ACC112 (cell line): ENCODE data around the gene RAD51B.

Experiments
- H2AFZ ChIP-seq: fragments of 200-600 bp; sonication (generic); one replicate; pipeline ENCODE4 v1.6.0; 2017; ENCODE audit warnings: antibody characterized with exemption, low read length; ENCODE audit not compliant: unreplicated experiment
- H3K27ac ChIP-seq: fragments of 200-600 bp; sonication (generic); 2 replicates; pipeline ENCODE4 v1.5.1; 2014; ENCODE audit warnings: low read depth, mild to moderate bottlenecking, antibody characterized with exemption, low read length, moderate library complexity
- H3K27me3 ChIP-seq: fragments of 200-600 bp; sonication (generic); 2 replicates; pipeline ENCODE4 v1.6.1; 2014; ENCODE audit warnings: mild to moderate bottlenecking, antibody characterized with exemption, low read length, moderate library complexity, mixed read lengths; ENCODE audit not compliant: insufficient read depth
- H3K36me3 ChIP-seq: fragments of 200-600 bp; sonication (generic); 2 replicates; pipeline ENCODE4 v1.6.1; 2016; ENCODE audit warnings: mild to moderate bottlenecking, antibody characterized with exemption, low read length, moderate library complexity, mixed read lengths; ENCODE audit not compliant: insufficient read depth
- H3K4me1 ChIP-seq: fragments of 200-600 bp; sonication (generic); one replicate; pipeline ENCODE4 v1.6.1; 2016; ENCODE audit warnings: low read length, mixed read lengths; ENCODE audit not compliant: insufficient read depth, unreplicated experiment, control insufficient read depth
- H3K4me3 ChIP-seq: fragments of 200-600 bp; sonication (generic); 2 replicates; pipeline ENCODE4 v1.5.1; 2014; ENCODE audit warnings: mild to moderate bottlenecking, low read depth, low read length
- H3K79me2 ChIP-seq: fragments of 200-600 bp; sonication (generic); one replicate; pipeline ENCODE4 v1.6.0; 2016; ENCODE audit warnings: low read length; ENCODE audit not compliant: control insufficient read depth, unreplicated experiment, insufficient read depth

Gene RAD51B

GRCh38 chr14:68638141-68638999 is 818.8 kb downstream of the RAD51B start:
- H3K27me3 ChIP-seq, result no peaks in the 10 kb centered on the region
- no peak overlapping the region for H2AFZ ChIP-seq
- H3K79me2 ChIP-seq, result no peaks in the 10 kb centered on the region
- H3K36me3 ChIP-seq, result peaks cover 6% of the 10 kb centered on the region; the same call in 1 of the 2 replicates
- no peak overlapping the region for H3K4me3 ChIP-seq
- H3K4me1 ChIP-seq, result peaks cover 7% of the 10 kb centered on the region
- no peak overlapping the region for H3K27ac ChIP-seq

DNA sequence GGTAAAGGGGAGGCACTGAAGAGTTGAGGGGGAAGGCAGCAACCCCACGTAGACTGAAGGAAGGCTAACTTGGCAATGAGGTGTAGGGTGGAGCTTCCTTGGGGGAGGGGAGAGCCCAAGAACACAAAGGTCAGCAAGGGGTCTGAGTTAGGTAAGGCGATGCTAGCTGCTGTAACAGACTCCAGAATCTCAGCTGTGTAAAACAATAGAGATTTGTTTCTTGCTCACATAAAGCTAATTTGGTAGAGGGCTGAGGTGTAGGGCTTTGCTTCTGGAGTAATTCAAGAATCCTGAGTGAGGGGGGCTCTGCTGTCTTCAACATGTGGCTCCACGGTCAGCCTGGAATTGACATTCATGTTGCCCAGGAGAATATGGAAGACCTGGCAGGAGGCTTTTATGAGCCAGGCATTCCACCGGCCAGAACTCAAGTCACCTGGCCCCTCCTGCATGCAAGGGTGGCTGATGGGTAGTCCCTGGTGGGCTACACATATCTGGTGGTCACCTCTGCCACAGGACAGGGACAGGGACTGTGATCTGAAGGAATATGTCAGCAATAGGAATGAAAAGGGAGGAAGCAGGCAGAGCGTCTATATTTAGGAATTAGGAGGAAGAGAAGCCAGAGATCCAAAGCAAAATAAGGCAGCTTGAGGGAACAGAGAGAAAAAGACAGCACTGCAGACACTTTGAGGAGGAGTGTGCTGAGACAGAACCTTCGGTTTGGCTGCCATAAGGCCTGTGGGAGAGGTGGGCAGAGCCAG is 819.6 kb downstream of the RAD51B start:
- Histone ChIP-seq H3K4me1 (peaks cover 7% of the 10 kb centered on the region), H2AFZ (no peak overlapping the region), H3K4me3 (no peak overlapping the region), H3K79me2 (no peaks in the 10 kb centered on the region), H3K27me3 (no peaks in the 10 kb centered on the region), H3K27ac (no peak overlapping the region), H3K36me3 (peaks cover 6% of the 10 kb centered on the region; the same call in 1 of the 2 replicates)

DNA sequence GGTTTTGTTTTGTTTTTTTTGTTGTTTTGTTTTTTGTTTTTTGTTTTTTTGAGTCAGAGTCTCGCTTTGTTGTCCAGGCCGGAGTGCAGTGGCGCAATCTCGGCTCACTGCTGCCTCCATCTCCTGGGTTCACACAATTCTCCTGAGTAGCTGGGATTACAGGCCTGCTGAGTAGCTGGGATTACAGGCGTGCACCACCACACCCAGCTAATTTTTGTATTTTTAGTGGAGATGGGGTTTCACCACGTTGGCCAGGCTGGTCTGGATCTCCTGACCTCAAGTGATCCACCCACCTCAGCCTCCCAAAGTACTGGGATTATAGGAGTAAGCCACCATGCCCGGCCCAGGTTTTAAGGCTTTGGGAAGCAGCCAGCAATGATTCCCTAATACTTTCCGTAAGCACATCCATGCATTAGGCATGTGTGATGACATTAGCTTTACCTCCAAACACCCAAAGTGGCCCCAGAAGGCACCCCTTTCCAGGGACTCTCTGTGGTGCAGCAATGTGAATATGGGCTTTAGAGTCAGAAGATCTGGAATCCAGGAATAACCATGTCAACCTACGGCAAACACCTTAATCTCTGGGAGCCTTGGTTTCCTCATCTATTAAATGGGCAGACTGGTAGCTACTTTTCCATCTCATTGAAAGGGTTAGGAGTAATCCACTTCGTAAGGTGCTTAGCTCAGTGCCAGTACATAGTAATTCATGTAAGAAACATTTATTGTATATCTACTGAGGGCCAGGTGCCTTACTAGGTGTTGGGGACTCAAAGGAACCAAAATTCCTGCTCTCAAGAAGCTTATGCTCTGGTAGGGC is 820.4 kb downstream of the RAD51B start:
- Histone ChIP-seq H3K27ac (no peak overlapping the region), H3K4me1 (peaks cover 7% of the 10 kb centered on the region), H3K79me2 (no peaks in the 10 kb centered on the region), H2AFZ (no peak overlapping the region), H3K4me3 (no peak overlapping the region), H3K27me3 (no peaks in the 10 kb centered on the region), H3K36me3 (peaks cover 6% of the 10 kb centered on the region; the same call in 1 of the 2 replicates)

DNA sequence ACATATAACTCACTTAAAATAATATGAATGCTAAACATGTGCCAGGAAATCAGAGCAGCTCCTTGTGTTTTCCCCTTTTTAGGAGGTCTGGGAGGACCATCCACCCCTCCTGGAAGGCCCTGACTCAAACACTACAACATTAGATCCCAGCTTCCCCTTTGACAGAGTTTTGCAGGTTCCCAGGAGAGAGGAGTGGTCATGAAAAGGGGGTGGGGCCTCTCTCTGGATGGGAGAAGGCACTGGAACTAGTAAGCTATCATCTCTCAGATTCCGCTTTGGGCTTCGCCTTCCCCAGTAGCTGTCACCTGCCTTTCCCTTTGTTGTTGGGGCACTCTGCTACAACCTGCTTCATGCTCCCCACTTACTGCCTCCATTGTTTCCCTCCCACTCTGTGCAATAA is 824.1 kb downstream of the RAD51B start:
- Histone ChIP-seq H3K27me3 (no peaks in the 10 kb centered on the region), H3K36me3 (peaks cover 6% of the 10 kb centered on the region; the same call in 1 of the 2 replicates), H3K27ac (no peak overlapping the region), H3K4me3 (no peak overlapping the region), H2AFZ (no peak overlapping the region), H3K79me2 (no peaks in the 10 kb centered on the region), H3K4me1 (peaks cover under 1% of the 10 kb centered on the region)

DNA sequence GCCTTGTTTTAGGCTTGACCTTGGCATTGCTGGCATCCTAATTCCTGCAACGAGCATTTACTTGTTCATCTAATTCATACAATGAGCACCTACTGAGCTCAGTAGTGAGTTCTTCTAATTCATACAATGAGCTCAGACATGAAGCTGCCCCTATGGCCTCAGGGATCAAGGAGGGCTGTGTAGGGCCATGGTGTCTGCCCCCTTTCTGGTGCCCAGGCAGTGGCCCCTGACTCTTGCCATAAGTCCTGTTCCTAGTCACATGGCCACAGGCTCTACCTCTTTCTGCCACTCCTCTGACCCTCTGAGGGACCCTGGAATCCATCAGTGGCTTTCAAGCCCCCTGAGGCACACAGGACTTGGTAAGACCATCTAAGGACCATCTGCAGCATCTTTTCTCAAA is 824.5 kb downstream of the RAD51B start:
- no peak overlapping the region for H2AFZ ChIP-seq
- no peaks in the 10 kb centered on the region for H3K27me3 ChIP-seq
- no peaks in the 10 kb centered on the region for H3K79me2 ChIP-seq
- no peak overlapping the region for H3K4me3 ChIP-seq
- H3K27ac ChIP-seq, result no peak overlapping the region
- H3K4me1 ChIP-seq, result peaks cover 5% of the 10 kb centered on the region
- peaks cover 6% of the 10 kb centered on the region; the same call in 1 of the 2 replicates for H3K36me3 ChIP-seq

DNA sequence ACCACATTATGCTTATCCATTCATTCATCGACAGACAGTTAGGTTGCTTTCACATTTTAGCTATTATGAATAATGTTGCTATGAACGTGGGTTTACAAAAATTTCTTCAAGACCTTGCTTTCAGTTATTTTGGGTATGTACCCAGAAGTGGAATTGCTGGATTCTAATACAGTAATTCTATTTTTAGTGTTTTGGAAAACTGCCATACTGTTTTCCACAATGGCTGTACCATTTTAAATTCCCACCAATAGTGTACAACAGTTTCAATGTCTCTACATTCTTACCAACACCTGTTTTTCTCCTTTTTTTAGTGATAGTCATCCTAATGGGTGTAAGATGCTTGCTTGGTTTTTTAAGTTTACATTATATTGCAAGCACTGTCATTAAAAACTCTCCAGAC is 825.8 kb downstream of the RAD51B start:
- no peak overlapping the region for H3K4me3 ChIP-seq
- H3K79me2 ChIP-seq, result no peaks in the 10 kb centered on the region
- H3K36me3 ChIP-seq, result peaks cover 6% of the 10 kb centered on the region; the same call in 1 of the 2 replicates
- H3K27me3 ChIP-seq, result no peaks in the 10 kb centered on the region
- H2AFZ ChIP-seq, result no peak overlapping the region
- no peak overlapping the region for H3K27ac ChIP-seq
- H3K4me1 ChIP-seq, result peaks cover 17% of the 10 kb centered on the region

- H2AFZ ChIP-seq, result no peak overlapping the region
- peaks cover 22% of the 10 kb centered on the region for H3K4me1 ChIP-seq
- H3K4me3 ChIP-seq, result no peak overlapping the region
- no peak overlapping the region for H3K27ac ChIP-seq
- H3K79me2 ChIP-seq, result no peaks in the 10 kb centered on the region
- no peaks in the 10 kb centered on the region for H3K36me3 ChIP-seq
- H3K27me3 ChIP-seq, result no peaks in the 10 kb centered on the region
Observed at GRCh38 chr14:68649476-68650189, 830.1 kb downstream of the RAD51B start.

DNA sequence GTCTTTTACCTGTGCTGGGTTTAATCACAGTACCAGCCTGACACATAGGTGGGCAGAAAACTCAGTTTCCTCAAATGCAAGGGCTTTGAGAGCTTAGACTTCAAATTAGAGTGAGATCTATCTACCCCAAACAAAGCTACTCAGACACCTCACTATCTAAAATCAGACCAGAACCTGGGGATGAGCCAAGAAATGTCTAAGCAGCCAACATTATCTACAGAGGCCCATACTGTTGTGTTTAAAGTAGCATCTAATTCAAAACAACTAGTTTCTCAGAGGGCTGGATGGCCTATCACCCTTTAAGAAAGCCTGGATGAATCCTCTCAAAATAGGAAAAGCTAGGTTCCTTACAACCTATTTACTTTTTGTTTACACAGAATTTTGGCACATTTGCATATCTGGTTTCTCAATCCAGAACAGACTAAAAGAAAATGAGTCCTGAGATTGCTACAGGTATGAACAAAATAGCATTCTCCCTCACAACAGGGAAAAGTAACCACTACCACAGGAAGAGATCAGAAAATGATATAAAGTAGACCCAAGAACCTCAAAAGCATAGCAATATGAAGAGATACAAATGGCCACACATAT is 830.9 kb downstream of the RAD51B start:
- Histone ChIP-seq H3K79me2 (no peaks in the 10 kb centered on the region), H3K27me3 (no peaks in the 10 kb centered on the region), H3K27ac (no peak overlapping the region), H3K4me1 (peaks cover 22% of the 10 kb centered on the region), H3K4me3 (no peak overlapping the region), H2AFZ (no peak overlapping the region), H3K36me3 (no peaks in the 10 kb centered on the region)

DNA sequence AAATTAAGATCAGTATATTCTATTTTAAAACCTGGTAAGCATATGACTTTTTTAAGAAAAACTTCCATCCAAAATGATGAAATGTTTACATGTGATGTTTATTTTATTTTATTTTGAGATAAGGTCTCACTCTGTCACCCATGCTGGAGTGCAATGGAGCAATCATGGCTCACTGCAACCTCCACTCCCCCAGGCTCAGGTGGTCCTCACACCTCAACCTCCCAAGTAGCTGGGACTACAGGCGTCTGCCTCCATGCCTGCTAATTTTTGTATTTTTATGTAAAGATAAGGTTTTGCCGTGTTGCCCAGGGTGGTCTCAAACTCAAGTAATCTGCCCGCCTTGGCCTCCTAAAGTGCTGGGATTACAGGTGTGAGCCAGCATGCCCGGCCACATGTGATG is 831.5 kb downstream of the RAD51B start:
- H3K79me2 ChIP-seq, result no peaks in the 10 kb centered on the region
- H2AFZ ChIP-seq, result no peak overlapping the region
- H3K27me3 ChIP-seq, result no peaks in the 10 kb centered on the region
- no peak overlapping the region for H3K4me3 ChIP-seq
- no peaks in the 10 kb centered on the region for H3K36me3 ChIP-seq
- H3K27ac ChIP-seq, result no peak overlapping the region
- H3K4me1 ChIP-seq, result peaks cover 22% of the 10 kb centered on the region
